ENCODE results near the gene PRR5L.

PRR5L gene

DNA sequence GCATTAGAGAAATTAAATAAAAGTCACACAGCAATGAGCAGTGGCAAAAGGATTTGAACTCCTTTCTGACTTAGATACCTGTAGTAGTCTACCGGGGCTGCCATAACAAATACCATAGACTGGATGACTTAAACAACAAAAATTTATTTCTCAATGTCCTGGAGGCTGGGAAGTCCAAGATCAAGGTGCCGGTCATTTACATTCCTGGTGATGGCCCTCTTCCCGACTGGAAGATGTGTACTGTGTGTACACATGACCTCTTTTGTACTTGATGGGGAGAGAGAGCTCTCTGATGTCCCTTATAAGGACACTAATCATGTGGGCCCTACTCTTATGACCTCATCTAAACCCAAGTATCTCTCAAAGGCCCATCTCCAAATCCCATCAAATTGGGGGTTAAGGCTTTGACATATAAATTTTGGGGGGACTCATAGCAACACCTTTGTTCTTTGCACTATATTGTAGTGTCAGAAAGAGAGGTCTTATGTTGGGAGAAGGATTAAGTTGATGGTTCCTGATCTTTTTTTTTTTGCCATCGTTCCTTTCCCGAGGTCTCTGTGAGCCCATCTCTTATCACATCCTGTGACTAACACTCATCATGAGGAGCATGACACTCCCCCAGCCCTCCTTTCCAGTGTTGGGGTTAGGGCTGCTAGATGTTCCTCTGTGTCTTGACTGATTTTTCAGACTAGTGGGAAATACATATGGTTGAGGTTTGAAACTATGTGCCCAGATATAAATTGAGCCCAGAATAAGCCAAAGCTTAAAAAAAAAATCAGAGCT, 109.7 kb downstream of the PRR5L start:
- FAIRE-seq, result no peak

DNA sequence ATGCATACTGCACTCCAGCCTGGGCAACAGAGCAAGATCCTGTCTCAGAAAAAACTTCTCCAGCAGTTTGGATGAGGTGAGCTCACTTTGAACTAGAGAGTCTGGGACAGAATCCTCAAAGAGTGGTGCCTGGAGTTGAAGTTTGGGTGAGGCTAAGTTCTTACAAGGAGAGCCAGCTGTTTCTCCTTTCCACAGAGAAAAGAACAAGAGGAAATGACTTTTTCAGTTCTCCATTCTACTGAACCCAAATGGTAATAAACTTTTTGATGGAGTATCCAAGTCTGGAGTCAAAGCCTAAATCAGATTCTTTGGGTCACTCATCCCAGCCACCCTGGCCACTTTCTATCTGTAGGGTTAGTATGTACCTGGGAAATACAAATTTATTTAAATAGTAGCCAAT, 111.3 kb downstream of the PRR5L start:
- FAIRE-seq, result no peak

DNA sequence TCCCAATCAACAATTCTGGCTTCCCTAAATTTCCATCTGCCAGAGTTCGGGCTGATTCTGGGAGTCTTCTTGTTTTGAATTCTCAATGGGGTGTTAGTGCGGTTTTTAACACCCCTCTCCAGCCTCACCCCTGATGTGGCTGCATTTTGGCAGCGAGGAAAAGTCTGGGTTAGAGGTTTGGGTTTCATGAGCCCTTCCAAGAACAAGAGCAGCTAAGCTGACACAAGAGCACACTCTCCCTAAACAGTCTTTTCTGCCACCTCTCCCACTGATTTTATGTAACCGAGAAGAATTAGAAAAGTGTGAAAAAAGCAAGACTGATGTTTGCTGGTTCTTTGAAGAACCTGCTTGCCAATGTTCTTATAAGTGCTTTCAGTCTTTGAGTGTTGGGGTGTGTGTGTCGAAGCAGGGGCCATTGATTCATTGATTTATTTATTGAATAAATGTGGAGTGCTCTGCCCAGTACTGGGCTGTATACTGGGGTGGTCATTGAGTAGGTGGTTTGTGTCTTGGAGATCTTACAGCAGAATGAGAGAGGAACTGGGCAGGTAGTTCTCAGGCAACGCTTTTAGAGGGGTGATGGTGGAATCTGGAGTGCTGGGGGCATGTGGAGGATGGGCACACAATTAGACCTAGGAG, 112.5 kb downstream of the PRR5L start:
- no peak for FAIRE-seq

DNA sequence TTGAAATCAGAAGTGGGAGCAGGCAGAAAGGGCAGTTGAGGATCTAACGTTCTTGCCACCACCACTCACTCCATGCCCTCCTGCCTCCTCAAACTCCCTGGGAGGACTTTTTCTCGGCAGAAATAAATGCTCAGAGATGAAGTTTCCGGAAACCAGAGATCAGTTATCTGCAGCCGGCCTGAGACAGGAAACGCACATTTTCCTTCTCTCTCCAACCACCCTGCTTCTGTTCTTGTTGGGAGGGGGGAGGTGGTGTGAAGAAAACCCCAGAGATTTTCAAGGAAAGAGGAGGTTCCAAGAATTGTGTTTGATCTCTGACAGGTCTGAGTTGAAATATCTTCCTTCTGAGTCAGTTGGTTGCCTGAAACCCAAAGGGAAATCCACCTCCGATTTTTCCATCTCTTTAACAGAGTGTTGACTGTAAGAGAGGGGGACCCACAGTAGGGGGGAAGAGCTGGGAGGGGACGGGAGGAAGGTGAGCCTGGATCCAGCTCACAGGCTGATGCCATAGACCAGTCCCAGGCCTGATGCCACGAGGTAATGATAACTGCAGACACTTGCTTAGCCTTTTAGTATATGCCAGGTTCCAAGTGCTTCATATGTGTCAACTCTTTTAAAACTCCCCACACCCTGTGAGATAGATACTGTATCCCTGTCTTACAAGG, 113.2 kb downstream of the PRR5L start:
- FAIRE-seq, result no peak

DNA sequence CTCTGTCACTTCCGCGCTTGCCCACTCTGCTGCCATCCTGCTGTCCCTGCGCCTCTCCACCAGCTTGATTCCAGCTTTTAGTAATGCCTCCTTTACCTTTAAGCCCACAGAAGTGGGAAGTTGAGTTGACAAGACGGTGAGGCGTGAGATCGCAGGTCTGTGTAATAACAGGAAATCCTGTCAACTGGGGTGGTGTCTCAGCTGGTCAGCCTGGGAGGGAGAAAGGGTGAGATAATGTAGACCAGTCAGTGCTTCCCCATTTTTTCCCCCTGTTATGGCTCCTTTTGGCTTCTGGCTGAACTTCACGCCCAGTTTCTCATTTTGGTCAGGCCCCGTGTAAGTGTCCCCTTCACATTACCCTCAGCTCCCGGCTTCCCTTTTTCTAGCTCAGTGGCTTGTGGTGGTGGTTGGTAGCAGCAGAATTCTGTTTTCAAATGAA, 115.1 kb downstream of the PRR5L start:
- FAIRE-seq, result no peak

DNA sequence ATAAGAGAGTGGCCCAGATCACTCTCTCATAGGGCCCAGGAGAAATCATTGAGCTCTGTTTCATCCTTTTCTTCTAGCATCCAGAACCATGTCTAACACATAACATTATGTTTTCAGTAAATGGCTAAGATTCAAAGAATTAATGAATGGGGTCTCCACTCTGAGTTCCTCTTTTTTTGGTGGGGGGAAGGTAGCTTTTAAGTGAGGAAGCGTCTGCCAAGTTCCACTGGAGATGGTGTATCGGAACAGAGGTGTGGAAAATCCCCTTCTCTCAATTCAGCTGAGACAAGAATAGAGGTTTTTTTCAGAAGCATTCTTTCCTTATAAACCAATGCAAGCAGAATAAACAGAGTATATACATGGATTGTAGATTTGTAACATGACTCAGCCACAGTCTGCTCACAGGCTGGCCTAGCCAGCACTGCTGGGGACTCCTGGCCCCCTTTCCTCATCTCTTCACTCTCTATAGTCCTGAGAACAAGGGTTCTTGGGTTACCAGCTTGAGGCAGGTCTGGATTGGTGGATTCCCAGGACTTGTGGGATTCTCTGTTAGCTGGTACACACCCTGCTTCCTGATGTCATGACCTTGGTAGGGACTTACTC, 116.8 kb downstream of the PRR5L start:
- no peak for FAIRE-seq

DNA sequence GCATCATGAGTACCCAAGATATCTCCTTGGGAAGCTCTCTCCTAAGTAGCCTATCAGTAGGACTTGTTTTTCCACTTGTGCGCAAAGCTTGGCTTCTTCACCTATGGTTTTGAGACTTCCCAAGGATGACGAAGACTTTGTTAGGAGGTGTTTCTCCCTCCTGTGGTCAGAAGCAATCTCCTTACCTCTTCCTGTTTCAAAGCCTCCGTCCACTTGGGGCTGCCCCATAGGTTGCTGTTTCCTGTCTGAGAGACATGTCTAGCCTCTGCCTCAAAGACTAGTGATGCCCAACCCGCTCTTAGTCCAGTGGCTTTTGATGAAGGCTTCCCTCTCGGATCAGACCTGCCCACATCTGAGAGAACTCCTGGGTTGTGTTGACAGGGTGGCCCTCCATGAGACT, 121.1 kb downstream of the PRR5L start:
- no peak for FAIRE-seq

DNA sequence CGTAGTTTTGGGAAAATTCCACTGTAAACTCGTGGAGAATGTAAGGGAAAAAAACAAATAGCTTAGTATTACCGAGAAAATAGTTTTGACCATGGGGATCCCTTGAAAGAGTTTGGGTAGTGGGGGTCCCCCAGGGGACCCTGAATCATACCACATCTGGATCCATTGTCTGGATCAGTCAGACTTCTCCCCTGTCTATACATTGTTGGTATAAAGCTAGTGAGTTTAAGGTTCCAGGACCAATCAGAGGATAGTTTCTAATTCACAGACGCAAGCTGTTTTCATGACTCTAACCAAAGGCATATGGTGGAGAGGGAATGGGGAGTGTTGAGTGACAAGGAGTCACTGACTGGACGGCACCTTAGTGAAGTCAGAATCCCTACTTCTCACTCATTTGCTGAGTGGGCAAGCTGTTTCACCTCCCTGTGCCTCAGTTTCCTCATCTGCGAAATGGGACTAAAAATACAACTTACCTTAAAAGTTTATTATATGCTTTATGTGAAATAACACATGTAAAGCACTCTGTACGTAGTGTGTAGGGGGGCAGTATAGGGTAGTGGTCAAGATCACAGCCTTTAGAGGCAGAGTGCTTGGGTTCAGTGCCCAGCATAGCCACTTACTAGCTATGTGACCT, 123.8 kb downstream of the PRR5L start:
- no peak for FAIRE-seq

DNA sequence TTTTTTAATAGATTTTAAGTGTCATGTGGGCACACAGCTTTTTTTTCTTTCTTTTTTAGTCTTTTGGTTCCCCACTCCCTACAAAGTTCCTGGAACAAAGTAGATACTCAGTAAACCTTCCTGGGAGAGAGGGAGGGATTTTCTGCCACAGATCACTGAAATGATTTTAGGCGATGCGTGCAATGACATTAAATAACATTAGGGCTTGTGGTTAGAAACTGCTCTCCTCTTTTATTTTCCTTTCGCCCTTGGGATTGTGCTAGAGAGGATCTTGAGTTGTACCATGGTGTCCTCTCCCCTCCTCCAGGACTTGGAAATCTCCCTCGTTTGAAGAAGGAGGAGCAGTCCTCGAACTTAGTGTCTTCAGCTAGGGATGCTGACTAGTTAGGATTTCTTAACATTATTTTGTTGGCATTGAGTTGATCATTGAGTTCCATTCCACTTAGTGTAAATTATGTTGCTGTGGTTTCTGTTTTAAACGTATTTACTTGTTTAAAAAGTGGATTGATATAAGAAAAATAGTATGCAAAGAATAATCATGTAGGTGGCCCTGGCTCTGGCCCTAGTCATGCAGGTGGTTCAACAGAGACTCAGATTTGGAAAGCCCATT, 125.6 kb downstream of the PRR5L start:
- no peak for FAIRE-seq

DNA sequence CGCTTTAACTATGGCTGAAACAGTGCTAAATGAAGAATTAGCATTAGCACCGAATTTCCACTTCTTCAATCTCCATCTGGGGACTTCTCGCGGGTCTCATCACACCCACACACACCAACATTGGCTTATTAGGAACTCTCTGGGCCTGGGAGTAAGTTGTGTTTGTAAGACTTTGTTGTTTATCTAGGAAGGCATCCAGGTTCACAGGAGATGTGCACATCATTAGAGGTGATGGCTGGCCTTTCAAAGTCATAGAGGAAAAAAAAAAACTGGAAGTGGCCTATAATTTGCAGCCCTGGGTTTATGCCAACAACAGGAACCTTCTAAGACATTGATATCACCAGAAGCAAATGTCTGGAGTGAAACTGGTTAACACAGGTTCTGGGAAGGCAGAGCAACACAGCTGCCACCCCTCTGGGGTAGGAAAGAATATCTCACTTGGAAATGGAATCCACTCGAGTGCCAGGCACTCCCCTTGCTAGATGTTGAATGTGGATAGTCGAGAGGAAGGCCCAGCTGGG, 129.5 kb downstream of the PRR5L start:
- no peak for FAIRE-seq

DNA sequence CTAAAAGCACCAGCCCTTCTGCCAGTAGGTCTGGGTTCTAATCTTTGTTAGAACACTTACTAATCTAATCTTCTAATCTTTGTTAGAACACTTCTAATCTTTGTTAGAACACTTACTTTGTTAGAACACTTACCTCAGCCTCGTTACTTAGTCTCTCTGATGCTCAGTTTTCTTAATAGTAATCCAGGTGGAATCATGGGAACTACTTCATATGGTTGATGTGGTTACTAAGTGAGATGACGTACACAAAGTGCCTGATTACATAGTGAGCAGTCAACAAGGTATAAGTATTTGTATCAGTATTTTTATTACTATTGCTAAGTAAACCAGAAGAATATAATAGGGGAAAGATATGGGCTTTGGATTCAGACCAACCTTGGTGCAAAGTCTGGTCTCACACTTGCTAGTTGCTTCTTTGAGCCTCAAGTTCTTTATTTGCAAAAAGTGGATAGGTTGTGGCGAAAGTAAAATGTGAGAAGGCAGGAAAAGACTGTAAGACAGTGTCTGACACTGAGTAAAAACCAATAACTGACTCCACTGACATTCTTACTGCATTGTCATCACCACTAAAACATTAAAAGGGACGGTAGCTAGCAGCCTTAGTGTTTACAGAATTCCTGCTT, 130.2 kb downstream of the PRR5L start:
- FAIRE-seq, result no peak

DNA sequence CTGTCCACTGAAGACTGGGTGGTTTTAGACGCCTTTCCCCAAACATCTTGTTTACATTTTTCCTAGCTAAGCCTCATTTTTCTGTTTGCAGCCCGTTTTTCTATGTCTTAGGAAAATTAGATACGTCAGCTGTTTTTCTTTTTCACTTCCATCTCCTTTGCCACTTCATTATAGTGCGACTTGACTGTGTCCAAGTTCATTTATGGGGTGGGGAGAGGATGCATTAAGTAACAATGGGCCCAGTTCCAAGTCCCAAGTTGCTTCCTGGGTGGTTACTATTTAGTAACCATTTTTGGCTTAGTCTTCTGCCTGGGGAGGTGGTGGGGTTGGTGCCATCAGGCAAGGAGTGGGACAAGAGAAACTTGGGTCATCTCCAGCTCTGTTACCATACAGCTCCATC, 131.0 kb downstream of the PRR5L start:
- FAIRE-seq, result no peak

DNA sequence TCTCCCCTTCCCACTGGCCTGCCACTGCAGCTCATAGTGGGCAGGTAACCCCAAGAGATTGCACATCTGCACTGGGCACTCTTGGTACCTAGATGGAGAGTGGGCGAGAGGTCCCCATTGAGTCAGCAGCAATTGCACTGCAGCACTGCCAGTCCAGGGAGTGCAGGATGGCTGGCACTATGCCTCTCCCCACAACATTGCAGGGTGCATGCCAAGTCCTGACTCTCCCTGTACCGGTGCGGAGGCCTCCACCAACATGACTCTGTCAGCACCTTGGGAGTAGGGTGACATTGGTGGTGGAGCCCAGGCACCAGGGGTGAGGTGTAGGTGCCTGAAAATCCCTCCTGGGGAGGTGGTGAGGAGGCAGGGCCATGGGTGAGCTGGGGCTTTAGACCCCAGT, 131.8 kb downstream of the PRR5L start:
- FAIRE-seq, result no peak

DNA sequence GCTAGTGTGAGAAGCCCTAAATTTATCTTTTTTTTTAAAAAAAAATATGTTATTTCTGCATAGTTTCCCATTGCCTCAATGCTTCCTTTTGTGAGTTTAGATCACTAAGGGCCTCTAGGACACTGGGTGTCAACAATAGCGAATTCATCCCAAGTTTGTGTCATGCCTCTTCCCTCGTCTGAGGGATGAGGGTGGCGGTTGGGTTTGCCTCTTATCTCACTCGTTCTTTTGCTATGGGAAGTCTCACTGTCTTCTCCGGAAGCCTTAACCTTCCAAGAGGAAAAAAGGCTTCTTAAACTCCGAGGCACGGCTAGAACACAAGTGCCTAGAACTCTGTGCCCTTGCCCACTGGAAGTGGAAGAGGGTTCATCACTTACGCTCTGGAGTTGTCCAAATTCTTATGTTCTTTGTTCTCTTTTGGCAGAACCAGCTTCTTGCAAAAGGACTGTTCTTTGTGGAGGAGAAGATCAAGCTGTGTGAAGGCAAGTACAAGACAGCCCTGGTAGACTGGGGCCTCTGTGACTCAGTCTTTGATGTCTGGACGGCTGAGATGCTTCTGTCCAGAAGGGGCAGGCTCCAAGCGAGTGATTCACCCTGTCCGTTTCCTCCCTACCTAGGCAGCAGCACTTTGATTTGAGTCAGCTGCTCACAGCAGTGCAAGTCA, 135.5 kb downstream of the PRR5L start:
- FAIRE-seq, result no peak

DNA sequence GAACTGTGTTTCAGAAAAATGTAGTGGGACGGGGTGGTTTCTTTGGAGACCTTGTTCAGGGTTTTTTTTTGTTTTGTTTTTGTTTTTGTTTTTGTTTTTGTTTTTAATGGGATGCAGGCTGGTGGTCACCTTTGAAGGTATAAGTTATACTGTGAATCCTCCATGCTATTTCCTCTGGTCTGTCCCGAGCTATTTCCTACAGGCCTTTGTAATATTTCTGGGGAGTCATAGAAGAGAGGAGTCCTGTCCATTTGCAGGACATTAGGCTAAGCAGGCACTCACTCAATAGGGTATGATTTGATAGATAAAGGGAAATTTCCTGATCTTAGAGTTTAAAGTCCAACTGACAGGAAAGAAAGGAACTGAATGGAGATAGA, 136.0 kb downstream of the PRR5L start:
- FAIRE-seq, result no peak

DNA sequence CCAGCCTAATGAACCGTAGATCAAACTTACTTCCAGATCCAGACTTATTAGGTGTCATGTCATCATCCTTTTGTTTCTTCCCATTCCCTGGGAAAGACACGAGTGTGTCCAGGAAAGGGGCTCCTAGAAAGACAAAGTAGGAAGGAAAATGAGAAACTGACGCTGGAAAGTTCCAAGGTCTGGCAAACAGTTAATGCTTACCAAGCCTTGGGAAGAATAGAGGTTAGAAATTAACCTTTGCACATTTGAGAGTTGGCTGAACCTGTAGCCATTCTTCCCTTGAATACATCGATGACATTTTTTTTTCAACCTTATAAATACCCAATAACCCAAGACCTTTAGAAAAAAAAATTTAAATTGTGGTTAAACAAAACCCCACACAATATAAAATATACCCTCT, 136.7 kb downstream of the PRR5L start:
- no peak for FAIRE-seq

DNA sequence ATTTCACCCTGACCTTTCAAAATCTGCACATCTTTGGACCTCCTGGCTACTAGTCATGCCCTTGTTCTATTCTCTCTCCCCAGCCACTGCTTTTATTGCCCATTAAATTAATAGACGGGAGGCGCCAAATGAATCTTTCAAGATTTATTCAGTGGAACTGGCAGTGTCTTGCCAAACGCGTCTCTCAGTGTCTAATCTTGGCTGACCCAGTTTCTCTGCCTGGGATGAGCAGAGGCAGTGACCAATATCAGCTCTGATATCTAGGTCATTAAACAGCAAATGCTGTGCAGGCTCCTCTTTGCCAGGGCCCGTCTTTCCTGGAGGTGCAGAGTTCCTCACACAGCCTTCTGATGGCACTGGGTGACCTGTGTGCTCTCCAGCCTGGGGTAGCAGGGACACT, 140.0 kb downstream of the PRR5L start:
- no peak for FAIRE-seq

DNA sequence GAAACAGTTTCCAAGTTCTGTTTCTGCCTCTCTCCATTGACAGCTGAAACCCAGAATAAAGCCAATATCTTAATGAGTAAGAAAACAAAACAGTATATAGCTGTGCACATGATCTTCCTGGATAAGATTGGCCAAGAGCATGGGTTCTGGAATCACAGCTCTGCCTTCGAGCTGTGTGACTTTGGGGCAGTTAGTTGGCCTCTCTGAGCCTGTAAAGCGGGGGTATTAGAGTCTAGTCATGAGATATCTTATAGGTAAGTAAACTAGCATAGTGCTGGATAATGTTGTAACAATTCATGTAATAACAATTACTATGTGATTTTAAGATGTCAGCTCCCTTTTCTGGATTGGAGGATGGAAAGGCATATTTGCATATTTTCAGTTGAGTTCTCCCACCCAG, 140.5 kb downstream of the PRR5L start:
- no peak for FAIRE-seq

DNA sequence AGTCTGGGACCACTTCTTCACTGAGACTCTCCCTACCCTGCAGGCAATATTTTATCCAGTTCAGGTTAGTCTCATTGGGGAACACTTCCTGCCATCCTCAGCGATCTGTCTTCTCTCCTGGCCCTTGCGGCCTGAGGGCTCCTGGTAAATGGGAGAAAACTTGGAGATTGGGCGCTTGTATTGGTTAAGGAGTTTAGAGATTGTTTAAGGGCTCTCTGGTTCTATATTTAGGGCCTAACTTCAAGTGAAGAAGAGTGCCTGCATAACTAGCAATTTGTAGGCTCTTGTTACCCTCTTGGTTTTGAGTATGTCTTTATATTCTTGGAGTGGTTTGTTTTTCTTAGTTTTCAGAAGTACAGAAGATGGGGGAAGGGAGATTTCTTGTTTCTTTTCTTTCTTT, 141.3 kb downstream of the PRR5L start:
- FAIRE-seq, result no peak

DNA sequence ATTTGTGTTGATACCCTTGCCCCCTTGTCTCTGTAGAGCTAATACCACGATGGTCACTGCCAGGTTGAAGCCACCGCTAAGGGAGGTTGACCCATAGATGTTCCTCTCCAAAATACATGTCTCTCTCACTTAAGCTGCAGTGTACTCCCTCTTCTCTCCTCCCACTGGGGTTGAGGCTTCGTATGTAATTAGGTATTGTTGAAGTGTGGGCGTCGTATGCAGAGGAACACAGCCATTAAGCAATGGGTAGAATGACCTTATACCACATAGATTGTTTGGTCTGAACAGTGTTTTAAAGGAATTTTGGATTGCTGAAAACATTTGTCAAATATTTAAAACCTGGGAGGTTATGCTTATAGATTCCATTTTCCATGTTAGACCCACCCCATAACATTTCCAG, 142.0 kb downstream of the PRR5L start:
- no peak for FAIRE-seq

DNA sequence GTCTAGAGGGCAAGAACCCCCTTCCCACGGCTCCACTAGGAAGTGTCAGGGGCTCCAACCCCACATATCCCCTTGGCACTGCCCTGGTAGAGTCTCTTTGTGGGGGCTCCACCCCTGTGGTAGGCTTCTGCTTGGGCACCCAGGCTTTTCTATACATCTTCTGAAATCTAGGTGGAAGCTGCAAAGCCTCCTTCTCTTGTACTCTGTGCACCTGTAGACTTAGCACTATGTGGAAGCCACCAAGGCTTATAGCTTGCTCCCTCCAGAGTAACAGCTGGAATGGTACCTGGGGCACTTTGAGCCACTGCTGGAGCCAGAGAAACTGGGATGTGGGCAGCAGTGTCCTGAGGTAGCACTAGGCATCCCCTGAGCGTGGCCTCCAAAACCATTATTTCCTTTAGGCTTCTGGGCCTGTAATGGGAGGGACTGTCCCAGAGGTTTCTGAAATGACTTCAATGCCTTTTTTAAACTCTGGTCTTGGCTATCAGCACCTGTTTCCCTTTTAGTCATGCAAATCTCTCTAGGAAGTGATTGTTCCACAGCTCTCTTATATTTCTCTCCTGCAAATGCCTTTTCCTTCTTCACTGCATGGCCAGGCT, 145.6 kb downstream of the PRR5L start:
- FAIRE-seq, result no peak

All from endometrium (tissue), 2 donors.